HG02840 (cell line): ENCODE data around the gene C10orf105.

Source experiments
- ATAC-seq: cut with Tn5 transposase; IDR thresholded peaks from one replicate; pipeline ENCODE4 v1.9.1; 2021; ENCODE audit warnings: mild to moderate bottlenecking, moderate library complexity, moderate number of reproducible peaks; ENCODE audit not compliant: unreplicated experiment, low FRiP score

Gene C10orf105

GRCh38 chr10:71703577-71703976 lies 16.0 kb downstream of the C10orf105 start:
- no peak for ATAC-seq

DNA sequence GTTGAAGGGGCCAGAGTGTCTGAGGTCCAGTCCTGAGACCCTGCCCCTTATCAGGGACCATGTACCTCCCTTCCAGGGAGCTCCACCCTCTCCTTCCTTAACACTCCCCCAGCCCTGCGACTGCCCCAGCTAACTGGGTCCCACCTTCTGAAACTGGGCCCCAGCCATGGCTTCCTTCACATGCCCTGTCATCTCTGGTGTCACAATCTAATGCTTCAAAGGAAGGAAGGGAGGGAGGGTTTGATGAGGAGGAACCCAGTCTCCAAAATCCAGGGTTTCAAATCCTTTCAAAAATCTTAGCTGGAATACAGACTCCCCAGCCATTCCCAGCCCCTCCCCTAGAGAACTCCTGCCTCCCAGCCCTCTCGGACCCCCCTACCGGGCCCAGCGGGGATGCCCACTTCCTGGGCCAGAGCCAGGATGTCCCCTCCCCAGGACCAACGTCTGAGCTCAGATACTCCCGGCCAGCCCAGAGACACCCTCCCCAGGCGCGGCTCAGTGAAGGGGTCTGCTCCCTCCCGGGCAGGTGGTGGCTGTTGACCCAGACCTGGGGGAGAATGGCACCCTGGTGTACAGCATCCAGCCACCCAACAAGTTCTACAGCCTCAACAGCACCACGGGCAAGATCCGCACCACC lies 18.0 kb downstream of the C10orf105 start:
- ATAC-seq, result no peak

DNA sequence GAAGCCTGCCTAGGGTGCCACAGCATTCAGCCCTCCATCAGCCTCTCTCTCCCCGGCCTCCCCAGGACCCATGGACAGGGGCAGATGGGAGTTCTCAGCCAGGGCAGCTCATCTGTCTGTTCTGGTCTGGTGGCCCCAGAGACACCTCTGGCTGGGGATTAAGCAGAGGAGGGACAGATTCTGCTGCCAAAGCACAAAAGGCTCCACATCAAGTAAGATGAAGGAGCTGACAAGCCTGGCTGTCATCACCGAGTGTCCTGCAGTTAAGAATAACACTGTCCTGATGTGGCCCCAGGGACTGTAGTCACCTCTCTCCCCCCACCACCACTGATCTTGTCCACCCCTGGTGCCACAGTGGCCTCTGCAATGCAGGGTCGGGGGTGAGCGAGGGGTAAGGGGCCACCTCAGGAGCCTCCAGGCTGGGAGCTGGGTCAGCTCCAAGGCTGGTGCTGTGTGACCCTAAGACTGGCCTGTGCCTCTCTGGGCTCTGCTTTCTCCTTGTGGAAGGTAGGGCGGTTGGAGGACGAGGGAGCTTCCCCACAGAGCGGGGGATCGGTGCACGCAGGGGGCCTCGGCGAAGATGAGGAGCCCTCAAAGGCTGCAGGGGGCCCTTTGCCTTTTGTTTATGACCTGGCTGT lies 18.7 kb downstream of the C10orf105 start:
- no peak for ATAC-seq

GRCh38 chr10:71698737-71699136 lies 20.8 kb downstream of the C10orf105 start:
- no peak for ATAC-seq

DNA sequence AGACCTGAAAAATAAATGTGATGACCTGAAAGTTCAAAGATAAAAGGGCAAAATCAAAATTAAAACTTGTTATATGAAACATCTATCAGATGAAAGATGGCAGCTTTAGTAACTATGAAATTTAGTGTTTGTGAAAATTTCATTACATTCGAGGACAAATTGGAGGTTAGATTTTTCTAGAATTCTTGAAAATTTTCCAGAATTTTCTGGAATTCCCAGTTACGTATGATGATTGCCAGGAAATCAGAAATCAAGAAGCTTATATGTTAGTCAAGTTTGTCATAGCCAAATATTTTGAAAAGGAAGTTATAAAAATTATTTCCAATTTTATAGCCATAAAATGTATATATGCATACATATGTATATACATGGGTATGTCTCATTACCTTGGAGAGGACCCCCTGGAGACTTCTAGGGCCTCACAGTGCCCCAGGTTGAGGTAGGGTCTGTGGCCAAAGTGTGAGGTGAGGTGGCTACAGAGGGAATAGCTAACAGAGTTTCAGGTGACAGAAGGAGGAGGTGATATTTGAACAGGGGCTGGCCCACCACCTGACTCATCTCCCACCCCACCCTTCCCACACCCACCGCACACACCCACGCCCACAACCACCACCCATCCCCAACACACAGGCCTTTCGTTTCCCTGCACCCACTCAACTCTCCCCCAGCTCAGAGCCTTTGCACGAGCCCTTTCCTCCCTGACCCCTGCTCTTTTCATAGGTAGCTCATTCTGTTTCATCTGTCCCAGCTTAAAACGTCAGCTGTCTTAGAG lies 21.5 kb downstream of the C10orf105 start:
- ATAC-seq, result no peak

DNA sequence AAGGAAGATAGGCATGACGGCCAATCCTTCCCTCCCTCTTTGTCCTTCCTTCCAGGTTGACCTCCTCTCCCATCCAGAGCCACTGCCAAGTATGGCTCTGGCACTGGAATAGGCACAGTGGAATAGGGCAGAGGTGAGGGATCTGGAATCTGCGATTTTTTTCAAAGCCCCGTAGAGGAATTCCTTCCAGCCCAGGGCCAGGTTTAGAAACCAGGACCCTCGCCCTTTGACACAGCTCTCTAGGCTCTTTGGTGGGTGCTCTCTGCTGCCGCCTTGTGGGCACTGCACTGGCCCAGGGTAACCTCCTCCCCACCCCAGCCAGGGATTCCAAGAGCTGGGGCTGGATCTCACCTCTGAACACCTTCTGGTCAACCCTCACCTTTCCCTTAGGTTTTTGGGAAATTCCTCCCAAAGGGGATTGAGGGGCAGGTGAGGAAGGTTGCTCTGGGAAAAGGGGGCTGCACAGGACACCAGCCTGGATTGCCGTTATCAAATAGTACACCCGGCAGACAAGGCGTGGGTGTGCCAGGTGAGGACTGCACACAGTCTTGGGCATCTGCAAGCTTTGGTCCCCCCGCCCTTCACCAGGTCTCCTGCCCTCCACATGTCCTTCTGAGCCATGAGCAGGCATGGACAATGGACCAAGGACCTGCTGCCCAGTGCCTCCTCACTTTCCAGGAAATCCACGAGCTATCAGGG lies 22.8 kb downstream of the C10orf105 start:
- ATAC-seq, result no peak

GRCh38 chr10:71695502-71696476 lies 23.8 kb downstream of the C10orf105 start:
- no peak for ATAC-seq

DNA sequence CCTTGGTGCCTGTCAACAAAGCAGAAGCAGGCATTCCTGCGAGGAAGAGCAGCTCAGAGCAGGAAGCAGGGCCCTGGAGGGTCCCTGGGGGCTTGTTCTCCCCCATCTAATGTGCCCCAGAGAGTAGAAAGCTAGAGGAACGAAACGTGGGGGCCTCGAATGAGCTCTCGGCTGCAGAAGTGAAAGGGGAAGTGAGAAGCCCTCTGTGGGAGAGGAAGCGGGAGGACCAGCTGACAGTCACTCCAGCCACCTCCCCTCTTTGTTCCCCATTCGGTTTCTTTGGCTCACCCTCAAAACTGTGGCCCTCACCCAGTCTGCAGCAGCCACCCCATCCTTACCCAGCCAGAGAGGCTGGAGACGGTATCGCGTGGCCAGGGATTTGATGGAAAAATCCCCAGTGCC lies 25.0 kb downstream of the C10orf105 start:
- peak; percentile 73 for ATAC-seq

DNA sequence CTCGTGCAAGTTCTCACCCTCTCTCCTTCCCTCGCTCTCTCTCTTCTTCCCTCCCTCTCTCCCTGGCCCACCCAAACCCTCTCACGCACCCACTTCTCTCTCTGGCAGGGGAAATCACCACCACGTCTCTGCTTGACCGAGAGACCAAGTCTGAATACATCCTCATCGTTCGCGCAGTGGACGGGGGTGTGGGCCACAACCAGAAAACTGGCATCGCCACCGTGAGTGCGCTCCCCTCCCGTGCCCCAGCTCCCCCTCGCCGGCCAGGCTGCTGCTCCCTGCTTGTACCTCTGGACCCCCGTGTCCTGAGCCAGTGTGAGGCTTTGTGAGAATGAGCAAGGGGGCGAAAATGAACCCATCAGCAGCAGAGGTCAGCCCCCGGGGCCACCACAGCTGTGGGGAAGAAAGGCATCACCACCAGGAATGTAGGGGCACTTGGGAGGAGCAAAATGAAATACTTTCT lies 25.5 kb downstream of the C10orf105 start:
- ATAC-seq, result peak; percentile 11

GRCh38 chr10:71693377-71693776 lies 26.2 kb downstream of the C10orf105 start:
- ATAC-seq, result no peak

DNA sequence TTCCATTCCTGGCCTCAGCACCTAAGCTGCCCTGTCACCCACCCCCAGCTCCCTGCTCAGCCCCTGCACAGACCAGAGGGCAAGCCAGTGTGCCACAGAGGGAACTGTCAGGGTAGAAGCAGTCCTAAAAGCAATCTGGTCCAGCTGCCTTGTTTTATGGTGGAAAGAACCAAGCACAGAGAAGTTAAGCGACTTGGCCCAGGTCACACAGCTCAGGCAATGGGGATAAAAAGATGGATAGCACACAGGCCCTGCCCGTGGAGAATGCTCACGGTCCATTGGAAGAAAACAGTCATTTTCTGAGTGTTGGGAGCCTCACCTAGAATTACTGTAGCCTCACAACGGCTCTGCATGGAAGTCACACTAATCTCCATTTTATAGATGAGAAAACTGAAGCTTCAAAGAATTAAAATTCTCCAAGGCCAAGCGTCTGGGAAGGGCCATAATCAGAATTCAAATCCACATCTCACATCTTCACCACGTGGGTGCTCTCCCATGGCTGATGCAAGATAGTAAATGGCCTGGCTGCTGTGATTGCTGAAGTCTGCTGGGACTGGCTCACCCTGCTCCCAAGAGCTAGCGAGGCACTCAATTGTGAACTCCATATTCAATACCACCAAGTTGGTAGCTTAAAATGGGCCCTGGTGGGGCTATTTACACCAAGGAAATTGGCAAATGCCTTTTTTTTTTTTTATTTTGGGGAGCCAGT lies 26.8 kb downstream of the C10orf105 start:
- ATAC-seq, result no peak

- no peak for ATAC-seq
Measured at GRCh38 chr10:71691405-71691804, 28.2 kb downstream of the C10orf105 start.

- no peak for ATAC-seq
Measured at GRCh38 chr10:71690094-71690720, 29.4 kb downstream of the C10orf105 start.

GRCh38 chr10:71688256-71688655 lies 31.3 kb downstream of the C10orf105 start:
- no peak for ATAC-seq

DNA sequence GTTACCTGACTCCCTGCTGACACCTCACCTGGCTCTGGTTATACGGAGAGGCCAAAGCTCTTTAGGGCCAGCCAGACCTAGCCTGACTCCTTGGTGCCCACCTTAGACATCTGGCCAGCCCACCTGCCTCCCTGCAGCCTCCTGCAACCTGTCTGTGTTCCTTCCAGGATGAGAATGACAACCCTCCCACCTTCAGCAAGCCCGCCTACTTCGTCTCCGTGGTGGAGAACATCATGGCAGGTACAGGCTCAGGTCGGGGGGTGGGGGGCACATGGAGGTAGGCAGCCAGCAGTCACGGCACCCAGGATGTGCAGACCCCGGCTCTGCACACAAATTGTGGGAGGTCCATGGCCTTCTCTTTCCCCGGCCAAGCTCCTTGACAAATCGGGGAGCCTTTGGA lies 32.1 kb downstream of the C10orf105 start:
- ATAC-seq, result no peak

DNA sequence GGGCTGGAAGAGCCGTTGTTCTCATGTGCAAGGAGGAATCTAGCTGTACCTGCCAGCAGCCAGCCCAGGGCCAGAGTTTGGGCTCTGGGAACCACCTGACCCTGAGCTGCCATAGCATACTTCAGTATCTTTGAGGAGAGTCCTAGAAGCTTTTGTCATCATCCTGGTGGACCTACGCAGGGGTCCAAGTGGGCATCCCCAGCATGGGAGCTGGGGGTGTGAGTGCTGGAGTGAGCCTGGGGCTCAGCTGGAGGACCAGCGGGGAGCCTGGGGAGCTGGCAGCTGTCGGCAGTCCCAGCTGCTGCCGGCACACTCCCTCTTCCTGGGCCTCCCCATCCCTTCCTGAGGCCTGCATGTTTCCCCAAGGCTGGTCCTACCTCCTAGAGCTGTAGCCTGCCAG lies 32.5 kb downstream of the C10orf105 start:
- no peak for ATAC-seq

DNA sequence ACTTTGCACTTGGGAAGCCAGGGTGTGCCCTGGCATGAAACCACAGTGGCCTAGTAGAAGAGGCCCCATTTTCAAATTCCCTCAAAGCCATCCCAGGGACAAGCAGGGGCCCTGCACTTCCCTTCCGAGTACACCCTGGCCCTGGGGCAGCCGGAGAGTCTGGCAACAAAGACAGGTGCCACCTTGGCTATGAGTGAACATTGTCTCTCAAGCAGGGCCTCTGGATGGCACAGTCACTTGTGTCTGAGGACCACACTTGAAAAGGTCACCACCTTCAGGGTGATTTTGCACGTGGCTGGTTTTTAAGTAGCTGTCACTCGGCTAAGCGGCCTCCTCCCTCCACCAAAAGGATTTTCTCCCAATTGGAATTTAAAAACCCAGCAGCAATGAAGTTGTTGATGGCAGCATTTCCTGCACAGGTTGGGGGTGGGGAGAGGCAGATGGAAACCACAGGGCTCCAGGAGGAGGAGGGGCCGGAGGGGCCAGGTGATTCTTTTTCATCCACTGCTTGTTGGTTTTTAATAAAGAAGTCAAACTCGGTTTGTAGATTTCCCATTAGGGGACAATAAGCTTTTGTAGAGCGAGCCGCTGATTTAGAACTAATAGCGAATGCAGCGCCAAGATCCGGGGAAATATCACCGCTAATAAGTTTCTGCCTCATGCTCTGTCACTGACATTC lies 33.9 kb downstream of the C10orf105 start:
- ATAC-seq, result no peak
